Gastrocnemius medialis (tissue), 4 donors: ENCODE results near the gene RPL38. TPM values are rescaled to one million over a fixed set of nuclear protein-coding genes. Genes with fewer than 3 reads are reported as not detected.

ENCODE experiments used
- ATAC-seq, 2 donors: fragments of 150-250 bp; one replicate each; pipeline ENCODE4 v1.9.1; 2016
- DNase-seq, 2 donors: peaks; one replicate each; pipeline ENCODE4 v3.0.0-alpha.2; 2019
- H3K27ac ChIP-seq, 4 donors: fragments of 200-600 bp; sonication (generic); 1 replicate in 1 of 4; 2 replicates in 3 of 4; pipeline ENCODE4 v1.5.1; 2016 to 2018; ENCODE audit warnings: mild to moderate bottlenecking in 2 of 4, moderate library complexity in 1 of 4
- H3K27me3 ChIP-seq, 3 donors: fragments of 200-600 bp; sonication (generic) in 2 of 3; 1 replicate in 1 of 3; 2 replicates in 2 of 3; pipeline versions ENCODE4 v1.5.1 to v1.6.0; 2016 to 2019; ENCODE audit warnings: mild to moderate bottlenecking in 1 of 3, moderate library complexity in 1 of 3
- H3K36me3 ChIP-seq, 2 donors: fragments of 200-600 bp; sonication (generic) in 1 of 2; one replicate each; pipeline ENCODE4 v1.5.1; 2017 to 2018
- H3K4me1 ChIP-seq, 2 donors: fragments of 200-600 bp; sonication (generic) in 1 of 2; one replicate each; pipeline ENCODE4 v1.5.1; 2016 to 2017; ENCODE audit warnings: mild to moderate bottlenecking in 2 of 2
- H3K4me3 ChIP-seq, 4 donors: fragments of 200-600 bp; sonication (generic) in 3 of 4; 1 replicate in 1 of 4; 2 replicates in 3 of 4; pipeline ENCODE4 v1.5.1; 2016 to 2019; ENCODE audit warnings: mild to moderate bottlenecking in 2 of 4
- H3K9me3 ChIP-seq, 3 donors: fragments of 200-600 bp; sonication (generic) in 2 of 3; 1 replicate in 1 of 3; 2 replicates in 2 of 3; pipeline ENCODE4 v1.5.1; 2016 to 2019
- POLR2A ChIP-seq, 2 donors: fragments of 450-650 bp; IDR thresholded peaks; one replicate each; pipeline ENCODE4 v1.6.1; 2017; ENCODE audit warnings: antibody characterized with exemption in 2 of 2, mild to moderate bottlenecking in 2 of 2, moderate library complexity in 2 of 2
- in situ Hi-C, 4 donors: fragments of 200-750 bp; cut with MboI; loops; one replicate each; pipeline versions ENCODE4 v1.15.0 to v1.8.0; 2017; ENCODE audit warnings: low sequenced_read_pairs in 4 of 4
- intact Hi-C: fragments of 100-400 bp; cut with DNase I; formaldehyde crosslinking; loops from one replicate; pipeline ENCODE4 v1.15.1; 2023; ENCODE audit warnings: low total_unique reads
- total RNA-seq, 4 donors: library from RNA; depleted of rRNA; stranded (reverse); fragments of >200 nt; gene quantifications; one replicate each; pipeline versions ENCODE4 v1.1.0 to v1.2.3, GENCODE V29; 2016
- TF ChIP-seq, protein P1 (sequence below), 5 experiments: fragments of 450-650 bp in 3 of 5; fragments of 200-600 bp in 2 of 5; sonication (generic) in 2 of 5; IDR thresholded peaks in 4 of 5; conservative IDR thresholded peaks in 1 of 5; 1 replicate in 4 of 5; 2 replicates in 1 of 5; pipeline ENCODE4 v1.5.1; 2016 to 2019; ENCODE audit warnings: antibody characterized with exemption in 5 of 5, mild to moderate bottlenecking in 3 of 5, moderate library complexity in 3 of 5

The RPL38 gene
- total RNA-seq, 4 donors from 2014 or later, result 346 to 472 (median 443) TPM

DNA sequence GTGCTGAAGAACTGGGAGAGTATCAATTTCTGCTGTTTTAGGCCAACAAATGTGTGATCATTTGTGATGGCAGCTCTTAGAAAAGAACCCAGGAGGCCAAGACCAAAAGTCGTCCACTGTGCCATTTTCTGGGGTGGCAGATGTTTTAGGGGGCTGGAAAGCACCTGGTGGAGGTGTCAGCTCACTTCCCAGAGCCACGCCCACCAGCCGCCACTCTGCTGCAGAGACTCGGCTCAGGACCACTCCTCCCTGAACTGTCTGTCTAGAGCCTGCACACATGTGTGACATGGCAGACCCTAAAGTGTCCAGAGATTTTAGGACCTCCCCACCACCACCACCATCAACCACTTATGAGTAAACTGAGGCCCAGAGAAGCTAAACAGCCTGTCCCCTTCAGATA lies 23.9 kb upstream of the RPL38 start:
- intact Hi-C loops, result no loop called here
- peaks cover 0 to 11% (median 8%) of the 10 kb centered on the region in 3 donors for H3K27me3 ChIP-seq

DNA sequence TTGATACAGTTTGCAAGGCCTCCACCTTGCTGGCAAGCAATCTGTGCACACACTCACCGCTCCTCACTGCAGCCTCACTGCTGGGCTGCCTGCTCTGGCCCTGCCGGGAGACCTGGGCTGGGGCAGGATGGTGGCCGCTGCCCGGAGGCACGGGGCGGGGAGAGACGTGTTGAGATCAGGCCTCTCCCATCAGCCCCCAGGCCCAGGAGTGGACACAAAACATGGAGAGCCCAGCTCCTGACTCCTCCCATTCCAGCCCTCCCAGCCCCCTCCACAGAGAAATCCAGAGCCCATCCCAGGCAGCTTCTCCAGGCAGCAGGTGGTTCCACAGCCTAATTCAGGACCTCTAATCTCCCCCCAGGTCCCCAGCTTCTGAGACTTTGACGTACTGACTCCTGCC lies 23.1 kb upstream of the RPL38 start:
- ATAC-seq, result no peak
- H3K36me3 ChIP-seq, result no peaks in the 10 kb centered on the region
- no peaks in the 10 kb centered on the region for H3K4me1 ChIP-seq
- no peak overlapping the region for H3K27ac ChIP-seq
- H3K9me3 ChIP-seq, result no peaks in the 10 kb centered on the region
- DNase-seq, result no peak
- peaks cover 0 to 6% (median 5%) of the 10 kb centered on the region in 3 donors for H3K27me3 ChIP-seq
- no peak overlapping the region for H3K4me3 ChIP-seq
- in situ Hi-C loops (no loop called here), intact Hi-C loops (no loop called here)
- TF ChIP-seq, protein P1, sequence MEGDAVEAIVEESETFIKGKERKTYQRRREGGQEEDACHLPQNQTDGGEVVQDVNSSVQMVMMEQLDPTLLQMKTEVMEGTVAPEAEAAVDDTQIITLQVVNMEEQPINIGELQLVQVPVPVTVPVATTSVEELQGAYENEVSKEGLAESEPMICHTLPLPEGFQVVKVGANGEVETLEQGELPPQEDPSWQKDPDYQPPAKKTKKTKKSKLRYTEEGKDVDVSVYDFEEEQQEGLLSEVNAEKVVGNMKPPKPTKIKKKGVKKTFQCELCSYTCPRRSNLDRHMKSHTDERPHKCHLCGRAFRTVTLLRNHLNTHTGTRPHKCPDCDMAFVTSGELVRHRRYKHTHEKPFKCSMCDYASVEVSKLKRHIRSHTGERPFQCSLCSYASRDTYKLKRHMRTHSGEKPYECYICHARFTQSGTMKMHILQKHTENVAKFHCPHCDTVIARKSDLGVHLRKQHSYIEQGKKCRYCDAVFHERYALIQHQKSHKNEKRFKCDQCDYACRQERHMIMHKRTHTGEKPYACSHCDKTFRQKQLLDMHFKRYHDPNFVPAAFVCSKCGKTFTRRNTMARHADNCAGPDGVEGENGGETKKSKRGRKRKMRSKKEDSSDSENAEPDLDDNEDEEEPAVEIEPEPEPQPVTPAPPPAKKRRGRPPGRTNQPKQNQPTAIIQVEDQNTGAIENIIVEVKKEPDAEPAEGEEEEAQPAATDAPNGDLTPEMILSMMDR (IDR thresholded peaks at IDR 0.05 in 4 of 5, conservative IDR thresholded peaks at IDR 0.05 in 1 of 5), result no peak
- TF ChIP-seq POLR2A (IDR thresholded peaks at IDR 0.05), result no peak

More for the DNA sequence above, 23.9 kb upstream of the RPL38 start:
- no peak for DNase-seq
- no peak overlapping the region for H3K4me3 ChIP-seq
- H3K4me1 ChIP-seq, result no peaks in the 10 kb centered on the region
- in situ Hi-C loops, result loop anchor here in 3 of 4 donors (10.0 kb wide), 1 partner anchor 755 kb away; no protein-coding TSS in a partner anchor
- no peak for ATAC-seq
- no peaks in the 10 kb centered on the region for H3K9me3 ChIP-seq
- no peaks in the 10 kb centered on the region for H3K36me3 ChIP-seq
- H3K27ac ChIP-seq, result no peak overlapping the region
- TF ChIP-seq POLR2A (IDR thresholded peaks at IDR 0.05), result no peak
- TF ChIP-seq, protein P1 (IDR thresholded peaks at IDR 0.05 in 4 of 5, conservative IDR thresholded peaks at IDR 0.05 in 1 of 5), result no peak

DNA sequence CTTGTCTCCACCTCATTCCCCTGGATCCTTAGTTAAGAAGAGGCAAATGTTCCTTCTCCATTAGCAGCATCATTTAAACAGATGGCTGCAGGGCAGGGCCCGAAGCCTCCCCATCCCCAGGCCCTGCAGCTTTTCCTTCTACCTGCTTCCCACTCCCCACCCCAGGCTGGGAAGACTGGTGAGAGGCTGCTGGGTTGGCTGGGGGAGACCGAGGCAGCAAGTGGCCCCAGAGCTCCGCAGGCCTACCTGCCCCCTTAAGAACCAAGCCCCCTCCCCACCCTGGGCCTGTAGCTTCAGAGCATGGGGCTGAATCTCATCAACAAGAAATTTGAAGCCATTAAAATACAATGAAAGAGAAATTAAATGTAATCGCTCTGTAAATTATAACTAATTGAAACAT lies 22.1 kb upstream of the RPL38 start:
- H3K27me3 ChIP-seq, result peaks cover 0 to 5% (median 0%) of the 10 kb centered on the region in 3 donors
- no peaks in the 10 kb centered on the region for H3K4me1 ChIP-seq
- in situ Hi-C loops (no loop called here), intact Hi-C loops (no loop called here)
- ATAC-seq (no peak), DNase-seq (no peak)
- H3K36me3 ChIP-seq, result no peaks in the 10 kb centered on the region
- H3K9me3 ChIP-seq, result no peaks in the 10 kb centered on the region
- no peak overlapping the region for H3K4me3 ChIP-seq
- TF ChIP-seq, protein P1 (IDR thresholded peaks at IDR 0.05 in 4 of 5, conservative IDR thresholded peaks at IDR 0.05 in 1 of 5), result no peak
- no peak for TF ChIP-seq POLR2A (IDR thresholded peaks at IDR 0.05)
- H3K27ac ChIP-seq, result no peak overlapping the region

DNA sequence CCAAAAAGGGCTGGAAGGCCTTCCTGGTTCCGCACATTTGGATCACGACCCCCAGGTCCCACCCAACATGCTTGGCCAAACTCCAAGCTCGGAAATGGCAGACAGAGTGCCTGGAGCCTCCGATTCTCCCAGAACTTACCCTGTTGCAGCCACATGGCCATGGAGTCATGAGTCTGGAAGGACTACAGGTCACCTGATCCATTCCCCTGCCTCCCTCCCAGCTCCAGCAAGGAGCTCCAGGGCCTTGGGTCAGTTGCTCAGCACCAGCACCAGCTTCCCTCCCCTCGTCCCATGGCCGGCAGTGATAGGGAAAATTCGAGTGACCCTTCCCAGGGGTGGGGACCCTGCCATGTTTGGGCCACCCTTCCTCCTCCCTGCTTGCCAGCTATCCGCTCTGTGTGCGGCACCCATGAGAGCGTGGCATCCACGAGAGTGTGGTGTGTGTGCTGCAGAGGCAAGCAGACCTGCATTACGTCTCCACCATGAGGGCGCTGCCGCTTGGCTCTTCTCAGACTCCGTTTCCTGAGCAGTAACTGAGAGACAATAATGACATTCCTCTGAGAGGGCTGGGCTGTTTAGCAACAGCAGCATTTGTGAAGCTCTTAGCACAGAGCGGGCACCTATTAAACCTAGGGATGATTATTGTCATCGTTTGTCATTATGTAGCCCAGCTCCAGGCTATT lies 21.3 kb upstream of the RPL38 start:
- no peak for ATAC-seq
- Histone ChIP-seq H3K27me3 (peaks cover 0 to 5% (median 0%) of the 10 kb centered on the region in 3 donors), H3K4me3 (no peak overlapping the region), H3K9me3 (no peaks in the 10 kb centered on the region), H3K27ac (no peak overlapping the region), H3K4me1 (no peaks in the 10 kb centered on the region), H3K36me3 (no peaks in the 10 kb centered on the region)
- TF ChIP-seq, protein P1 (IDR thresholded peaks at IDR 0.05 in 4 of 5, conservative IDR thresholded peaks at IDR 0.05 in 1 of 5), result no peak
- no peak for TF ChIP-seq POLR2A (IDR thresholded peaks at IDR 0.05)
- intact Hi-C loops (no loop called here), in situ Hi-C loops (no loop called here)
- DNase-seq, result no peak
